SW 1271 (cell line): ENCODE measurements around the gene ERG.

Experiments used
- DNase-seq, 2 experiments: peaks; one replicate each; lab custom pipeline; 2025; lab: John Stamatoyannopoulos, UW

ERG gene

DNA sequence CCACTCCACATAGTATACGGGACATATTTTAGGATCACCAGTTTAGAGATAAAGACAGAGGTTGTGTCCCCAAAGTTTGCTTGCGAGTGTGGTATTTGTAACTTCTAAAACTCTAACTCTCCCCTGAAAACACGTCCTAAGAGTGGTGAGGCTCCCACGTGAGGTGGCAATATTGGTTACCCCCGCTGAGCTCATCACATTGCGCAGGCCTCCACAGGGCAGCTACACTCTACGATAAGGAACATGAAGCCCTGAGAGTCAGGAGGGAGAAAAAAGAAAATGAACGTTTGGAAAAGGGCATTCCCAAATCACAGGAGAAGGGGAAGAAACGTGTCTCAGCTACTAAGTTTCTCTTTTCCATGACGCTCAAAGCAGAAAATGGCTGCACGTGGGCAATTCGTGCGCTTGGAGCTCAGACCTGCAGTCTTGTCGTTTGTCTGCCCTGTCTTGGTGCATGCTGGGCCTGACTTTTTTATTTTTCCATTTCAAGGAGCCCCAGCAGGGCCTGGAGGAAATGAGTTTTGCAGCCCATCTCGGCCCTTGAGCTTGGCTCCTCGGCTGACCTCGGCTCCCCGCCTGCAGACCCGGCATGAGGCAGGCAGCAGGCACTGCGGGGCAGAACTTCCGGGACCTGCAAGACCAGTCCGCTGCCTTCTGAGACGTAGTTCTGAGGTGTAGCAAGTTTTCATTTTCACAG, 25.7 kb downstream of the ERG start:
- DNase-seq, result no peak

DNA sequence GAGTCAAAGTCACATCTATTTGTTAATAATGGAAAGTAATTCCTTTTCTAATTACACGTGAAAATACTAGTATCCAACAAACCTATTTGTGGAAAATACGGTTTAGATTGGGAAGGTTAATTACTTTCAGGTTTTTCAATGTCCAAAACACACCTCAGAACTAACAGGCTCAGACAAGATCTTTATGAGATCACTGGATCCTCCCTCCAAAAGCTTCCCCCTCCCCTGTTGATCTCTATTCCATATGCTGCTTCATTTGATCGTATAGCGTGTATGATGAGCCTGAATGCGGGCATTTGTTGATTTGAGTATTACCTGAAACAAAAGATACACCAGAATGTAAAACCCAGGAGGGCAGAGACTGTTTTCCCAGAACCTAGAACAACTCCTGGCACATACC, 26.5 kb downstream of the ERG start:
- DNase-seq, result no peak

DNA sequence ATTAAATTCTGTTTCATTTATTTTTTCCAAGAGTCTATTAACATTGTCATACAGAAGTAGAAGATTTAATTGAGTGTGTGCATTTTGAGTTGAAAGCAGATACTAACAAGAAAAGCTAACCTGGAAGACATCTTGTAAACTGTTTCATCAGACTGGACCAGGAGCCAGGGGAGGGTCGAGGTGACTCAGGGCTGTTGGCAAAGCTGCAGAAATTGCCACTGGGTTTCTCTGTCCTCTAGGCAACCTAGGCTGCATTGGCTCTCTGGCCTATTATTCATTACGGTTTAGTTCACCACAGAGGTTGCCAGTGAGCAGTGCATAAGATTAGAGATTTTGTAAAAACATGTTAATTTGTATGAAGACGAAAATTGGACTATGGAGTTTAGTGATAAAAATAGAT, 27.5 kb downstream of the ERG start:
- DNase-seq, result no peak

DNA sequence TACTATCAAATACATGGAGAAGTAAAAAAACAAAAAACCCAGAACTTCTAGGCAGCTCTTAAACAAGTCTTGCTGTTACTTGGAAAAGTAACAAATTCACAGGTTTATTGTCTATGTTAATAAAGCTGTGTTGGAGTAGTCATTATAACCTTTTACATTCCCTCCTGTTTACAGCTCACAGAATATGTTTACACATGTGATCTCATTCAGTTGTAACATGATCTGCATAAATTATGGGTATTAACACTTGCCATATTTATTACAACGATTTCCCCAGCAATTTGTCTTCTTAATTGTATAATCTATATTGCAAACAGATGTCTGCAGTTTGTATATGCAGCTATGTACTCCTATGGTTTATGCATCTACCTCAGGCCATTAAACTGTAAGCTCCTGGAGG, 28.6 kb downstream of the ERG start:
- no peak for DNase-seq

DNA sequence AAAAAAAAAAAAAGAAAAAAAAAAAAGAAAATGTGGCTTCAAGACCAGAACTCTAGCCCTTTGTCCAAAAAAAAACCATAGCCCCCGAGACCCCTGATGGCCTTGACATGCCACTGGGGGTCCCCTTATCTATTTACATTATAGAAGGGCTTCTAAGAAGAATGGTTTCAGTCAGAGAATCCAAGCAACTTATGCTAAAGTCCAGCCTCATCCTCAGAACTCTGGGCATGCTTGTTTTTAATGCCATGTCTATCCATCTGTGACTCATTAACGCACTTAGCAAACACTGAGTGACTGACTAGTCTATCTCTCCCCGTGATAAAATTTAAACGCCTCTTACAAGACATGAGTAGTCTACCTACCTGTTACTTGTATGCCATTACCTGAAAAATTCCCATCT, 29.3 kb downstream of the ERG start:
- no peak for DNase-seq

DNA sequence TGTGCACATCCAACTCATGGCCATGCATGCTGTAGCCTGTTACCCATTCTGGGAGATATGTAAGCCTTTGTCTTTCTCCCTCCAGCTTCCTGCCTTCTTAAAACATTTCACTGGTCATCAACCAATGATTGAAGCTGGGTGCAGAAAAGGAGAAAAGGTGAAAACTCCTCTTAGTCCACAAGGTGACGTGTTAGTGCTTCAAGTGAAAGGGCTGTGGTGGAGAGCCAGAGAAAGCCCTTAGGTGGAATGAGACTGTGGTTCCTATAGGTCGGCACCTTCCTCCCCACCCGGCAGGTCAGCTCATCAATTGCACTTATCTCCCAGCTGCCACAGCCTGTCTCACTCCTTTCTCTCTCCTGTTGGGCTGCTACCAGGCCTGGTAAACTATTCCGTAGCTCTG, 30.4 kb downstream of the ERG start:
- DNase-seq, result no peak

DNA sequence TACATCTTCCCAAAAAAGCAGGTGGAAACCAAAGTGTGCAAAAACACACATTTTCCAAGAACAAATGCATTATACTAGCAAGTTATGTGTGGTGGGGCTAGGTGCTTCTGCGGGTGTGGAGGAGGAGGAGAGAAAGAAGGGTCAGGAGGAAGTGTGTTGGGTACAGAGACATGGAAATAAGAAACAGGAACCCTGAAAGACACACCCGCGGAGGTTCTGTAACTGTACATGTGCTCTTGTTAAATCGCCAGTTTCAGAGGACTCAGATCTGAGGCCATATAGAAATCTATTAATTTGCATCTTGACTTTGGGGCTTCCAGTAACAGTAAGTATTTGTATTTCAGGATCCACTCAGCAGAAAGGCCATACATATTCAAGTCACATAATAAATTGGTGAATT, 30.9 kb downstream of the ERG start:
- DNase-seq, result no peak

DNA sequence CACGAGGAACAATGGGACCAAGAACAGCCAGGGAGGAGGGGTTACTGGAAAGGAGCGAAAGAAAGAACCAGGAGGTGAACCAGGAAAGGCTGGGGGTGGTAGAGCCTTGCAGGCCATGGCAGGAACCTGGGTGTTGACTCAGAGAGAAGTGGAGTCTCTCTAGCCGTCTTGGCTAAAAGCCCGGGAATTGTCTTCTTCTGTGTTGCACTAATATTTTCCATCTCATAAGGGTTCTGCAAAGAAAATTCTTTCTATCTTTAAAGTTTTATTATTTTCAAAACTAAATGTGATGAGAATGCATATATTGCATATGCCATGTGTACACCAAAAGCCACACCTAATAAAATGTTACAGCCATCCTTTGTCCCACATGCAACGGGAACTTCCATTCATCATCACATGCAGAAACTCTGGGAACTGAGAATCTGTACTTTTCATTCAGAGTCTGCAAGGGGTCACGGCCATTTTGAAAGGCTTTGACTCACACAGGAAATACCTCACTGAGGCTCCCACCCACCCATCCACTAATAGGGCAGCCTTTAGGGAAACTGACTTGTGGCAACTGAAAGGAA, 38.0 kb downstream of the ERG start:
- no peak for DNase-seq

DNA sequence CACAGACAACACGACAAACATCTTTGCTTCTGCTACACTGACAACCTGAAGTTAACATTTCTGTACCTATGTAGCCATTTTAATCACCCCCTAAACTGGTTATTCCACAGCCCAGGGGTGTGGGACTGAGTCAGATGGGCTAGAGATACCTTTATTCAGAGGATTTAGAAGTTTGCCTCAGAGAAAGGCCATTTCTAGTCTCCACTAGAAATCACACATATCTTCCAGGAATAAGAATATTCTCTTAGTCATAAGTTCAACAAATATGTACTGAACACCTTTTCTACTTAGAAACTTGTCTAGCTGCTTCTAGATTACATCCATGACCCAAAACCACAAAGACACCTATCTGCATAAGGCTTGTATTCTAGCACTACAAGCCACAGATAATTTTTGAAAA, 38.8 kb downstream of the ERG start:
- DNase-seq, result no peak

DNA sequence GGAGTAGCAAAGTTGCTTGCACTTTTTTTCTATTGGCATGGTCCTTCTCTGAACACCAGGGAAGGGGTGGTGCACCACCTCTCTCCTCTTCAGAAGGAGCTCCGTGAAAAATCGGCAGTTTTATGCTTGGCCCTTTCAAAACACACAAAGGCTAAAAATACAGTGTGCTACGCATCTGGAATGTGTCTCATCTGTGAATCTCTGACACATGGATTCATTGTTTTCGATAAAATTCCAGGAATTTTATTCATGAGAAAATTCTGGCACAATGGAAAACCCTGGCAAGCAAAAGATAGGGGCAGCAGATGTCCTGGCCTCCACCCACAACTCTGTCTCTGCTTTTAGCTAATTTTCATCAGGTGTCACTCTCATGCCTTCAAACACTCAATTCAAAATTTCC, 42.9 kb downstream of the ERG start:
- no peak for DNase-seq

DNA sequence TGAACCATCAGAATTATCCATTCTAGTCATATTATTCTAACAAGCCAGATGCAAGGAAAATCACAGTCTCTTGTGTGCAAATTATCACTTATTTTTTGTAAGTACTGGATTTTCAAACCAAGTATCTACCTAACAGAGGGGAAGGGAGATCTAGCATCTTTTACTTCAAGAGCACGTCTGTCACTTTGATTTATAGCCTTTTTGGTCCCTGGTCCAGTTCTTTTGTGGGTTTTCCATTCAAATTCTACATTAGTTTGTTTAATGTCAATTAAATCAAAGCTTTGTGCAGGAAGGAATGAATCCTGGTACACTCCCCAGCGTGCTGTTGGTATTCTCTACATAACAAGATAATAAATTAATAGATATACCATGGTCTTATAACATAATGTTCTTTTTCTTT, 43.6 kb downstream of the ERG start:
- DNase-seq, result no peak

DNA sequence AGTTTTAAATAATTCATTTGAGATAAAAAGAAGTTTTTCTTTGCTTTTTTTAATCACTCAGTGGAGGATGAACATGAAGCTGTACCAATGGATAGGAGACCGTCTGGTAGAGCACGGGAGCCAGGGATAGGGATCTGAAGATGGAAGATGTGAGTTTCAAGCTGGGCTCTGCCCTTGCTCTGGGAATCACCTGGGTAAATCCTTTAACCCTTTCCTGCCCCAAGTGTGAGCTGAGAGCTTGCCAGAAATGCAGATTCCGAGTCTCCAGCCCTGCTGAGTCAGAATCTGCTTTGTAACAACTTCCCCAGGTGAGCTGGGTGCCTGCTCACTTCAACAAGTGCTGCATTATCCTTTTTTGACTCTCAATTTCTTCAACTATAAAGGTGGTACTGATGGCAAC, 44.1 kb downstream of the ERG start:
- DNase-seq, result no peak

DNA sequence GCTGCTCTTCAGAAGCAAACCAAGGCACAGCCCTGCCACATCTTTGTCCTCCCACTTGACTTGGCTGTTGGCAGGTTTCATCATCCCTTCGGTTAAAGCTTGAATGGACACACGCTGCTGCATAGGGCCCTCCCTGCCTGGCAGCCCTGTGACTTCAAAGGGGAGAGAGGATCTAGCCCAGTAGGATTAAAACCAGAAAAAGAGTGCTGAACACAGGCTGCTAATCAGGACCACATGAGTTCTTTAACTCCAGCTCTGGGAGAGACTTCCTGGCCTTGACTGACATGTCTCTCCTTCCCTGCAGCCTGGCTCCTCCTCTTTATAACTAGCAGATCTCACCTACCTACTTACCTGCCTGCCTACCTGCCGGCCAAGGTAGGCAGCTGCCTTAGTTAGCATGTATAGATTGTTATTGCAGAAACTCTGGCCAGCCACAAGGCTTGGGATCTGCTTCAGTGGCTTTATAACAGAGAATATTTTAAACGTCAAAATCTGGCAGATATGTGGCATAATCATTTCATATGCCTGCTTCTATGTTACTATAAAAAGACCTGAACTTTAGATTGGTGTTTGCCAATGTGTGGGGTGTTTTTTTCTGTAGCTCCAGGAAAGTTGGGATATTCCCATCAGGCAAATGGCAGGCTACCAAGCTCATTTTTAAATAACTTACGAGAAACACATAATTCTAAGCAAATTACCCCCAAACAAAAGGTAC, 49.4 kb downstream of the ERG start:
- DNase-seq, result no peak

DNA sequence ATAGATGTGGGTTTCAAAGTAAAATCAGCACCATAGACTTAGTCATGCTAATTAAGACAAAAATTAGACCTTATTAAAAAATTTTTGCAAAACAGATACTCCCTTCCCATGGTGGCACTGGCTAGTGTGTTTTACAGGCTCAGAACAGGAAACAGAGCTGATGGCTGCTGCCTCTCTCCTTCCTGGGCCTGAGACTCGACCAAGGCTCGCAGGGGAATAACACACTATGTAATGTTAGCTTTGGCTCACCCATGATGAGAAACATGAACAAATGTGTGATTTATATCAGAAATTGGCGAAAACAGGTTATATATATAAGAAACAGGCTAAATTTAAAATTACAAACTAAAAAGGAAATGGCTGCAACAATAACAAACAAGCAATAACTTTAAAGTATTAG, 50.7 kb downstream of the ERG start:
- no peak for DNase-seq

DNA sequence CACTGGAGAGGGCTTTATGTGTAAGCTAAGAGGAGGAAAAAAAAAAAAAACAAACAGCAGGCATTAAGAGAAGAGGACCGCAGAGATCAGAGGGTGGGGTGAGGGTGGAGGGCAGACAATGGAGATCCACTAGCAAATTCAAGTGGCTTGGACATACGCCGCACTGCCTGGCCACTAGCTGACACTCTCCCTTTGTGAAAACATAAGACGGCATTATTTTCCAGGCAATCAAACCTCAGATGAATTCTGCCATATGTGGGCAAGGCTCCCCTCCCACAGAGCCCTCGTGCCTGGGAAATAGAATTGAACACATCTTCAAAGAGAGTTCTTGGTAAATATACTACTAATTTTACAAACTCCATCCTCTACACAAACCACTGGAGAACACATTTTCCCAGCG, 53.6 kb downstream of the ERG start:
- no peak for DNase-seq

DNA sequence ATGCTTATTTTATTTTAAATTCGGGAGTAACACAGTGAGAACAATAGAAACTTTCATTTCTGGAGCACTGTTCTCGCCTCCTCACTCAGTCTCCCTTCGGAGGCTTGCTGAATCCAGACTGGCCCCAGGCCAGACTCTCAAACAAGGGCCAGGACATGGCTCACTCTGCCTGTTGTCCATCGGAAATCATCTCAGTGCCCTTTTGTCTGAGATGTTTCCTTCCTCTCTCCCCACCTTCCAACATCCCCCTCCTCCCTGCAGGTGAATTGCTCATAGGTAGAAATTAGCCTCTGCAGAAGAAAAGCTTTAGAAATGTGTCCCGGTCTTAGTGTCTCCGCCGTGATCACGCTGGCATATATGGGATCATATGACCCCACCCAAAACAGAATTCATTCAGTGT, 55.2 kb downstream of the ERG start:
- no peak for DNase-seq

DNA sequence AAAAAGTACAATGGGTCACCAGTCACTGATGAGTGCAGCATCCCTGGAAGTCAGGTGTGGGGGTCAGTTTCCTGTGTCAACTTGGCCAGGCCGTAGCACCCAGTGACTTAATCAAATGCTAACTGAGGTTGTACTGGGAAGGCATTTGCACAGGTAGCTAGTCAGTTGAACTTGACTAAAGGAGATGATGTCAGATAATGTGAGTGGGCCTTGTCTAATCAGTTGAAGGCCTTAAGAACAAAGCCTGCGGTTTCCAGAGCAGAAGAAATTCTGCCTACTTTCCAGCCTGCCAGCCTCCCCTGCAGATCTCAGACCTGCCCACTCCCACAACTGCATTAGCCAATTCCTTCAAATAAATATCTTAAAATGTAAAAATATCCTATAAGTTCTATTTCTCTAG, 57.1 kb downstream of the ERG start:
- DNase-seq, result no peak

DNA sequence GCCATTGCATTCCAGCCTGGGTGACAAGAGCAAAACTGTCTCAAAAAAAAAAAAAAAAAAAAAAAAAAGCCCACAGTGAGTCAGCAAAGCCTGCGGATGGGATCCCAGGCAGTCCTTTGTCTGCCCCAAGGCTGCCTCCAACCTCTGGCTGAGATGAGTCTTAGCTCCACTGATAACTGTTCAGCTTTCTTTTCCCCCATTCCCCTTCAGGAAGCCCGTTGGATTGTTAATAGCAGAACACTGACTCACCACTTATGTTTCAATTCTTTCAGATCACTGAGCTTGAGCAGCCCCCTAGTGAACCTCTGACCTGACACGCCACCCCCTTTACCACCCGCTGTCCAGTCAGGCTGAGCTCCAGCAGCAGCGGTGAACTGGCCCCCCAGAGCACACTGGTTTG, 57.5 kb downstream of the ERG start:
- DNase-seq, result no peak

DNA sequence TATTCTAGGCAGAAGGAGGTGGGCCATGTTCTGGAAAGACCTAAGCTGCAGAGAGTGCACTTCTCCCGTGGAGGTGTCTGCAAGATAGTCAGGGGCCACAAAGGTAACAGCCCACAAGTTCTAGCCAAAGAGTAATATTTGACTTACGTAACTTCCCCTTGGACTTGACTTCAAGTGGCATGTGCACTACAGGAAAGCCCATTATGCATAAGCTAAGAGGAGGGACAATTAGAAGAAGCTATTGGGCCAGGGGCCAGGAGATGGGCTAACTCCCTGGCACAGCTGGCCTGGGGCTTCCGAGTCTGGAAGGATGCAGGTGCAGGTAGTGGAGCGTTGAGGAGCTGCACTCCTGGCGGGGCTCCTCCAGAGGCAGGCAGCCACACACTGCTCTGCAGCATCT, 58.3 kb downstream of the ERG start:
- DNase-seq, result no peak

DNA sequence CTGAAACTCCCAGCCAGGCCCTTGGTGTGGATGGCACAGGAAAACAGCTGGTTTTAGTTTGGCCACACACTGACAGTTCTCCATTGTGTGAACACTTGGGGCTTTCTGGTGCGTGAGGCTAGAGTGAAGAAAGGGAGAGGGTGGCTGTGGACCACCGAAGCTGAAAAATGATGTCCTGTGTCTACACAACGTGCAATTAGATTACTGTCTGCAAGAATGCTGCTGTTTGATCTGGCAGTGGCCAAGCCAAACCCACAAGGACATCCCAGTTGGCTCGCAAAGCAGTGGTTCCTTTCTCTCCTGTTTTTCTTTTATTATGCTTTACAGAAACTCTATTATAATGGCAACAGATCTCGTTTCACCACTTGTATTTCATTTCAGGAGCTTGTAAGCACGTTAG, 58.9 kb downstream of the ERG start:
- no peak for DNase-seq

DNA sequence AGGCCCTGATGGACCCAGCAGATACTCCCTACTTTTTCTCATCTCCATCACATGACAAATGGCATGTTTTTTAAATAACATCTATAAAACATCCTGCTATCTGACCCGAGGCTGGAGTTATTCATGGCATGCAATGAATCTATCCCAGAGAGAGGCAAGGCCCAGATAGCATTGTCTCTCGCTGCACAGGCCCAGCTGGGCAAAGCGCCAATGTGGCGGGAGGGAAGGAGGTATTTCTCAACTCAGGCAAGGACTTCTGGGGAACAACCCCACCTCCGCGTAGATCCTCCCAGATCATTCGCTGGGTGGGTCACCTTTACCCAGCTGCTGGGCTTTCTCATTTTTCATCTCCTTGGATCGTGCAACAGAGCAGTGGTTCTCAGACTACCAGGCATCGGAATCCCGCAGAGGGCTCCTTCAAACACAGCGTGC, 59.8 kb downstream of the ERG start:
- no peak for DNase-seq

DNA sequence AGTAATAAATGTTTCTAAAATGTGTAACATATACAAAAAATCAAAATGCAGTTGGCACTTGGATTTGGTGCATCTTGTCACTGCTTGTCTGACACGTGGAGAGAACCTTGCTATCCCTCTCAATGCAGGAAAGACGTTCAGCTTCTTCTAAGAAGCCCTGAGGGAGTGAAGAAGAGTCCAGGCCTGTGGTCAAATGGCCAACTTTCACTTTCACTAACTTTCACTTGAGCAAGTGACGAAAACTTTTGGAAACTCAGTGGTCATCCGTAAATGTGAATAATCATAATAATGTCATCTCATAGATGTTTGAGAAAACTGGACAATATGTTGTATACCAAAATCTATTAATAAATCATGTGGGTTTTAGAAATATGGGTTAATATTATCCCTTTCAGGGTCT, 61.9 kb downstream of the ERG start:
- no peak for DNase-seq

DNA sequence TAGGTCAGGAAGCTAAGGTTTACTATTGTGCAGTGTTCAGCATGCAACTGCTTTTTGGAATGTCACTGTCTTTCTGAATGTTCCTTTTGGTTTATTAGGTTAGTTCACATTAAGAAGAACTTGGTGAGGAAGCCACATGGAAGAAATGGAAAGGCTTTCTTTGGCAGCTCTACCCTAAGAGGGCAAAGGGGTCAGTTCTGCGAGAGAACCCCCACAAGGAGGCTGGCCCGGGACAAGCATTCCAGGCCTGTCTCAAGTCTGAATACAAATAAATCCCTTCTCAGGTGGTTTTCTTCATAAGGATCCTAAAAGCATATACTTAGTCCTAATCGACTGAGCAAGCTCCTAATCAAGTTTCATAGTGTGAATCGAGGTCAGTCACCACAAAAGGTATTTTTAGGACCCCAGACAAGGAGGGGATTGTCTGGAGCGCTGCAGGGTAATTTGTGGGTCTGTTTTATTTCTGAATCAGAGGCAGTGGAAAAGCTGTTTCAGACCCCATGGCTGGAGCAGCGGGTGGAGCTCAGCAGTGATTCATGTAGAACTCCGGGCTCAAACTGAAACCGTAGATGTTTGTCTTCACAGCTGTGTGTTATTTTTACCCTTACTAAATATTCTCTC, 63.3 kb downstream of the ERG start:
- no peak for DNase-seq
